H1 (cell line): ENCODE results near the gene YAP1. TPM values are rescaled to one million over a fixed set of nuclear protein-coding genes. Genes with fewer than 3 reads are reported as not detected.

Experiments used
- FOSL1 ChIP-seq: IDR thresholded peaks from 2 replicates; pipeline ENCODE4 v1.6.1; 2011; ENCODE audit warnings: mild to moderate bottlenecking, low read depth, low read length, moderate library complexity; ENCODE audit not compliant: insufficient read depth
- RNF2 ChIP-seq: fragments of 200-900, 300-1000 bp; sonication (generic); IDR thresholded peaks from 2 replicates; pipeline ENCODE4 v1.7.1; 2016; ENCODE audit warnings: borderline replicate concordance, low read depth, mild to moderate bottlenecking, antibody characterized with exemption, low read length; ENCODE audit not compliant: poor library complexity, severe bottlenecking; ENCODE audit errors: missing control alignments
- polyA plus RNA-seq, 7 experiments: library from polyadenylated mRNA; depleted of rRNA in 3 of 7; stranded (reverse) in 5 of 7; unstranded in 2 of 7; fragments of >200 nt in 5 of 7; fragments of 200-250 nt in 2 of 7; gene quantifications; 1 replicate in 5 of 7; 2 replicates in 1 of 7; 4 replicates in 1 of 7; pipeline versions ENCODE4 v1.2.1 to v1.2.3, GENCODE V29; 2011 to 2013; ENCODE audit warnings: missing spikeins in 2 of 7, mixed read lengths in 2 of 7
- total RNA-seq: library from RNA; stranded (reverse); fragmentation: NEBNext Ultra II Directional; extraction: Animal tissue kit (Norgen Biotek cat#: 25700); gene quantifications from 2 replicates; pipeline ENCODE4 v1.2.1, GENCODE V29; 2021

YAP1 gene
- total and polyA plus RNA-seq, 2 of the 8 experiments (the other 6 are each of a cell fraction or from before 2014, with no cell fraction given): 62.0 to 108 TPM

DNA sequence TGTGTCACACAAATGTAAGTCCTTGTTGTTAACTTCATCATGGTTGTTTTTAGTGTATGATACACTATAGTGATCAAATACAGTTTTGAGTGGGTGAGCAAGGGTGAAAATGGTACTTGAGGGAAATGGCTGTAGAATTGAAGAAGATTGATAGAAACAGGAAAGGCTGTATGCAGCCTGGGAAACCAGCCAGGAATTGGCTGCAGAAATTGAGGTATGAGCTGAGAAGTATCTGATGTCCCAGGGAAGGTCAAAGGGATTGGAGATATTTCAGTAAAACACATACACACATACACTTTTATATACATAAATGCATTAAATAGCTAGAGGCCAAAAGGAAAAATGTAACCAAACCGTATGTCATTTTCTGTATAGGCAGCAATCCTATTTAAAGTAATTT, 13.1 kb upstream of the YAP1 start (continued):
- TF ChIP-seq FOSL1 (no peak), RNF2 (no peak)
